Measurements from ENCODE around the gene KRTAP12-2. TPM values are rescaled to one million over a fixed set of nuclear protein-coding genes. Genes with fewer than 3 reads are reported as not detected.

KRTAP12-2 gene
- total RNA-seq, 1 donor from 2014 or later, result not detected

DNA sequence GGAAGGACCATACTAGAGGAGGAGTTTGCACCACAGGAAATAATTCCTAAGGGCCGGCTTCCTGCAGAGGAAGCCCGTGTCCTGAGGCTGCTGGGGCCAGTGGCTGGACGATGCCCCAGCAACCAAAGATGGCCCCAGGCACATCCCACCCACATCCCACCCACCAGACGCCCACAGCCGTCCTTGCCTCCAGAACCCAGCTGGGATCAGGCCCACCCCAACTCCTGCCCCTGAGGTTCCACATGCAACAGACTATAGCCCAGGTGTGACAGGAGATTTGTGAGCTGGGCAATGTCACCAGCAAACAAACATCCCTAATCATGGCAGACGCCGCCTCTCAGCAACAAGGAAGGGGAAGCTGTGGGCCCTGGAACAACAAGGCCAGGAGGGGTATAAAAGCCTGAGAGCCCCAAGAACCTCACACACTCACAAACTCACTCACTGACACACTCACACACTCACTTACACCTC lies 40.0 kb downstream of the KRTAP12-2 start, which contains the start of gene KRTAP10-9:
TSS of gene KRTAP10-9 (plus strand) at position 421 of the 471 bp plus-strand sequence. CDS start 79 bp downstream, outside the sequence.
- DNase-seq (ENCODE audit: low read depth), result no peak

DNA sequence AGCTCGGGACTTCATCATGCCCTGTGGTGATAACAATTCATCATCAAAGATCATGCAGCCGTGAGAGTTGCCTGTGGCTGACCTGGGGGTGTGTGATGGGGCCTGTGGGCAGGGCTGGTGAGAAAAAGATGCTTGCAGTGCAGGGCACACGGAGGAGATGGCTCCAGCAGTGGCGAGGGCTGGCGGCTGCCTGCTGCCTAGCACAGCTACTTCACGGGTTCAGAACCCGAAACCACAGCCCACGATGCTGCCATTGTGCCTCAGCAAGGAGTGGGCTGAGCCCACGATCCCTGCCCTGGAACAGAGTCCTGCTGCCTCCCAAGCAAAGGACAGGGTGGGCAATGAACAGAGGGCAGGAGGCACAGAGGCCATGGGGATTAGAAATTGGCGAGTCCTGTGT lies 40.5 kb downstream of the KRTAP12-2 start:
- no peak for DNase-seq (ENCODE audit: low read depth)

DNA sequence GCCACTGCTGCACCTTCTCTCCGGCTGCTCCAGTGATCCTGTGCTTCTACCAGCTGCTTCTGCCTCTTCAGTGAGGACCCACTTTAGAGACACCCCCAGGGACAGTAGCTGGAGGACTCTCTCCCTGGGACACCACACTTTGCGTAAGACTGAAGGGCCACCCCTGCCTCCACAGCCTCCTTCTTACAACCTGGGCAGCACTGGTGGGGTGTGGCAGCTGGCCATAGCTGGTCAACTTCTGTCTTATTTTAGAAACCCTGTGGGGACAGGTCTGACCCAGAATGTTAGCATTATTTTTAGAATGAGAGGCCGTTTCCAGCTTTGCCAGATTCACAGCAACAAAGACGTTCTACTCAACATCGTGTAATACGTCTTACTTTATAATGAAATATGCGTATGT lies 41.0 kb downstream of the KRTAP12-2 start:
- no peak for DNase-seq (ENCODE audit: low read depth)

DNA sequence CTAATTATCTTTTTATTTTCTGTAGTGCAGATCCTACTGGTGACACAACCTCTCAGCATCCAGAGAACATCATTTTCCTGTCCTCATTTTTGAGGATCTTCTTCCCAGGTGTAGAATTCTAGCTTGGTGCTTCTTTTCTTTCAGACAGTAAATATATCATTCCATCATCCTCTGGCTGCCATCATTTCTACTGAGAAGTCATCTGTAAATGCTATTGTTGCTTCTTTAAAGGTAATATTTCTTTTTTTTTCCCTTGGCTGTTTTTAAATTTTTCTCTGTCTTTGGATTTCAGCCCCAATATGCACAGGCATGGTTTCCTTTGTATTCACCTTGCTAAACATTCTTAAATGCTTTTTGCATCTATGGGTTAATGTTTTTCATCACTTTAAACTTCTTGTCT lies 43.2 kb downstream of the KRTAP12-2 start:
- peak; percentile 0 for DNase-seq (ENCODE audit: low read depth)

DNA sequence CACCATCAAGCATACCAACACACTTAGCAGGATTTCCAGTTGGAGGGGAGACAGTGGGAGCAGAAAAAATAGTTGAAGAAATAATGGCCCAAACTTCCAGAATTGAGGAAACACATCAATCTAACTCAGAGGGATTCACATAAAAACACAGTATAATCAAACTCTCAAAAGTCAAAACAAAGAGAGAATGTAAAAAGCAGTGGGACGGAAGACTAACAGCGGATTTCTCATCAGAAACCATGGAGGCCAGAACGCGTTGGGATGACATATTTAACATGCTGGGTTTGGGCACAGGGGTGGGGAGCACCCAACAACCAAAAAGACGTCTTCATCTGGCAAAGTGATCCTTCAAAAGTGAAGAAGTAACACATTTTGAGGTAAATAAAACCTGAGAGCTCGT lies 46.8 kb downstream of the KRTAP12-2 start:
- no peak for DNase-seq (ENCODE audit: low read depth)

DNA sequence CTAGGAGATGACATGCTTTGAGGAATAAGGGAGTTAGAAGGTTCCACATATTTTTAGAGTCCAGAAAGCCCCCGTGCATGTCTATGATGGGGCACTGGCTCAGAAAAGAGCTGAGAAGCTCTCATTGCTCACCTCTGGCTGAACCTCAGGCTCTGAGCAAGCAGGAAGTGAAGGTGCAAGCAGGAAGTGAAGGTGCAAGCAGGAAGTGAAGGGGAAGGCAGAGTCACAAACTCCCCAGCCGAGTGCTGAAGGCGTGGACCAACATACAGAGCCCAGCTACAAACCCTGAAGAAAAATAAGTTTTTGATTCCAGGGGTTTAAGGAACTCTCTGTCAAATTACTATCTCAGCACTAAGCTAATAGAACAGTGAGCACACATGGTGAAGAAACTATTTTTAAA lies 47.8 kb downstream of the KRTAP12-2 start:
- no peak for DNase-seq (ENCODE audit: low read depth)

DNA sequence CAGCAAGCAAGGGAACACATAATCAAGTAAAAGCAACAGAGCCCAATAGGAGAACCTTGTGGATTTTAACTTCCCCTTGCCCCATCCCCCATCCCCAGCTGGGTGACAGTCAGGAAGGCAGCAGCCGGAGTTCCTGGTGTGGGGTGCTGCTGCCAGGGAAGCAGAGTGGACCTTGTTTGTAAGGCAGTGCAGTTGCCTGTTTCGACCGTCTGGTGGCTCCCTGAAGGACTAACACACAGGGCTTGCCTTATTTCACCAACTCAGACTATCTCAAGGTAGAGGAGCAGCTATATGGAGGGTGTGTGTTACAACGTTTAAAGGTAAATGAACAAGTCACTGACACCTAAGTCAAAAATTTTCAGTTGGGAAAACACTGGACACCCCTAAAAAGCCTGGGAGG lies 48.2 kb downstream of the KRTAP12-2 start:
- no peak for DNase-seq (ENCODE audit: low read depth)

DNA sequence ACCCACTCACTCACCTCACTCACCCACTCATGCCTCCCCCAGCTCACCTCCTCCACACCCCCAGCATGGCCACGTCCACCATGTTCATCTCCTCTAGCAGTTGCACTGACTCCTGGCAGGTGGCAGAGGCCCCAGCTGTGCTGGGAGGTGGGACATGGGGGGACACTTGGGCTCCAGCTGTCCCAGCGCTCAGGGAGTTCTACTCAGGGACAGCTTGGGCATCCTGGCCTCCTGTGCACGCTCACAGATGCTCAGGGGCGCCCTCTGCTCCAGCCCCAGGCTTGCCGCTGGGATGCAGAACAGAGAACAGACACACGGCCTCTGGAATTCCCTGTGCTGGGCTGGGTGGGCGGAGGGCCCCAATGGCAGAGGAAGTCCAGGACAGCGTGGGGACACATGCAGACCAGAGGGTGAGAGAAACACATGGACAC lies 49.6 kb downstream of the KRTAP12-2 start:
- DNase-seq (ENCODE audit: low read depth), result no peak

DNA sequence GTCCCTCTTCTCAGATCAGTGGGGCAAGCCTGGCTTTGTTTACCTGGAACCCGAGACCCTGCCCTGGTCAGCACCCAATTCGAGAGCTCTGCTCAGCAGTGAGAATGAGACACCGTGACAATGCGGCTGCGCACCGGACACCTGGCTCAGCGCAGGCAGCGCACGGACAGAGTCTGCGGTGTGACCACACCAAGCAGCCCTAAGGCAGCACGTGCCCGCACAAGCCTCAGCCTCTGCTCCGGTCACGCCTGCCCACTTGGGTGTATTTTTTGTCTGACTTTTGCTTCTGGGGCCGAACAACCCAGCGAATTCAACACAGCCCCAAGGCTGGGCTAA lies 50.2 kb downstream of the KRTAP12-2 start:
- DNase-seq (ENCODE audit: low read depth), result no peak

Other genes starting within 250 kb of the KRTAP12-2 start
- gene LRRC3, start 211.4 kb downstream of the KRTAP12-2 start, total RNA-seq, result 0.52 and 3.1 TPM in 2 replicates
- not detected in 2 replicates for gene KRTAP10-1, start 126.7 kb downstream of the KRTAP12-2 start, total RNA-seq
- gene KRTAP10-2, start 115.4 kb downstream of the KRTAP12-2 start, total RNA-seq, result not detected in 2 replicates
- not detected in 2 replicates for gene KRTAP10-3, start 108.1 kb downstream of the KRTAP12-2 start, total RNA-seq
- gene KRTAP10-4, start 93.2 kb downstream of the KRTAP12-2 start, total RNA-seq, result not detected in 2 replicates
- not detected in 2 replicates for gene KRTAP10-5, start 86.3 kb downstream of the KRTAP12-2 start, total RNA-seq
- not detected in 2 replicates for gene KRTAP10-6, start 74.4 kb downstream of the KRTAP12-2 start, total RNA-seq
- not detected in 2 replicates for gene KRTAP10-7, start 66.3 kb downstream of the KRTAP12-2 start, total RNA-seq
- gene KRTAP10-8, start 54.8 kb downstream of the KRTAP12-2 start, total RNA-seq, result not detected in 2 replicates
- gene KRTAP10-9, start 39.8 kb downstream of the KRTAP12-2 start, total RNA-seq, result not detected in 2 replicates
- gene KRTAP10-10, start 29.6 kb downstream of the KRTAP12-2 start, total RNA-seq, result not detected in 2 replicates
- not detected in 2 replicates for gene KRTAP10-11, start 20.5 kb downstream of the KRTAP12-2 start, total RNA-seq
- not detected in 2 replicates for gene KRTAP12-4, start 12.3 kb downstream of the KRTAP12-2 start, total RNA-seq
- gene KRTAP12-3, start 9.0 kb downstream of the KRTAP12-2 start, total RNA-seq, result not detected in 2 replicates
- gene KRTAP12-1, start 15.2 kb upstream of the KRTAP12-2 start, total RNA-seq, result not detected in 2 replicates
- gene KRTAP10-12, start 30.2 kb upstream of the KRTAP12-2 start, total RNA-seq, result not detected in 2 replicates
- not detected in 2 replicates for gene TSPEAR, start 44.6 kb upstream of the KRTAP12-2 start, total RNA-seq
- gene UBE2G2, start 134.9 kb upstream of the KRTAP12-2 start, total RNA-seq, result 45.3 and 87.8 TPM in 2 replicates
- 72.8 and 74.5 TPM in 2 replicates for gene SUMO3, start 151.1 kb upstream of the KRTAP12-2 start, total RNA-seq
- gene PTTG1IP, start 206.8 kb upstream of the KRTAP12-2 start, total RNA-seq, result 617 and 707 TPM in 2 replicates

Data from renal cortical epithelial cell (primary cell).